Activated gamma-delta T cell (primary cell): Measurements from ENCODE around the gene TMA7.
"Not testable (repeated sequence)": the region's sequence is repeated elsewhere in the genome, so short reads cannot be mapped to it uniquely, and the experiment has no call there.

ENCODE experiments used
- DNase-seq: peaks from one replicate; lab custom pipeline; 2025; lab: John Stamatoyannopoulos, UW

TMA7 gene

GRCh38 chr3:48468329-48468731 lies 28.3 kb downstream of the TMA7 start:
- DNase-seq, result no peak

GRCh38 chr3:48469046-48469915 lies 29.2 kb downstream of the TMA7 start:
- DNase-seq, result no peak

DNA sequence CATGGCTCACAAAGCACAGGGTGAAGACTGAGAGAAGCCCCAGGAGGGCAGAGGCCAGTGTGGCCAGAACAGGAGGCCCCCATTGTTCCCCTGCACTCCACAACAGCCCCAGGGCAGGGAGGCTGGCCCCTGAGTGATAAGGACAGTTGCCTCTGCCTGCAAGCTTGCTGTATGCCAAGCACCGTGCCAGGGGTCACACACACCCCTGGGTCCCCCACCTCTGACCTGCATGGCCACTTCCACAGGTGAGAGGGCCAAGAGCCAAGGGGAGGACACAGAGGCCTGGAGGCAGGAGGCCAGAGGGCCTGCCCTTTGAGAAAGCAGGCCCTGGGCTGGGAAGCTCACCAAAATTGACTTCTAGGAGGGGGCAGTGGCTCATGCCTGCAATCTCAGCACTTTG lies 30.2 kb downstream of the TMA7 start:
- DNase-seq, result no peak

GRCh38 chr3:48472673-48472922 lies 32.5 kb downstream of the TMA7 start:
- DNase-seq, result no peak

GRCh38 chr3:48472923-48473616 lies 33.0 kb downstream of the TMA7 start:
- peak; percentile 77 for DNase-seq

DNA sequence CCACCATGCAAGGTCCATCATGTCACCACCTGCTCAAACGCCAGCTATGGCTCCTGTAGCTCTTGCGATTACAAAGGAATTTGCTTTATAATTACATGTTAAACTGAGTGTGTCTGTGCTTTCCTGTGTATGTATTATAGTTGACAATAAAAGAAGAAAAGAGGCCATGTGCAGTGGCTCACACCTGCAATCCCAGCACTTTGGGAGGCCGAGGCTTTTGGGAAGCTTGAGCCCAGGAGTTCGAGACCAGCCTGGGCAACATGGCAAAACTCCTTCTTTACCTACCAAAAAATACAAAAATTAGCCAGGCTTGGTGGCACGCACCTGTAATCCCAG lies 33.5 kb downstream of the TMA7 start:
- no peak for DNase-seq

GRCh38 chr3:48474031-48474430 lies 34.0 kb downstream of the TMA7 start:
- not testable (repeated sequence) for DNase-seq

DNA sequence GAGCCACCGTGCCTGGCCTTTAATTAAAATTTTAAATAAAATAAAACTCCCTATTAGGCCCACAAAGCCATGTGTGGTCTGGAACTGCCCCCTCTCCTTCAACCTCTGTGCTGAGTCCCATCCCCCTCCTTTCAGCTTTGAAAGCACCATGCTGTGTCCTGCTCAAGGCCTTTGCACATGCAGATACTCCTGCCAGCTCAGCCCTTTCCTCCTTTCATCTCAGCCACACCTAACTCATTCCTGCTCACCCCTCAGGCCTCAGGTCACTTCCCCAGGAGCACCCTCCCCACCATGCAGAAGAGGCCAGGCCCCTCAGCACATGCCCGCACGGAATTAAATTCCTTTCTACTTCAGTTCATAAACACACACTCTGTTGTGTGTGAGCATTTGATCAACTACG lies 34.6 kb downstream of the TMA7 start:
- DNase-seq, result no peak

DNA sequence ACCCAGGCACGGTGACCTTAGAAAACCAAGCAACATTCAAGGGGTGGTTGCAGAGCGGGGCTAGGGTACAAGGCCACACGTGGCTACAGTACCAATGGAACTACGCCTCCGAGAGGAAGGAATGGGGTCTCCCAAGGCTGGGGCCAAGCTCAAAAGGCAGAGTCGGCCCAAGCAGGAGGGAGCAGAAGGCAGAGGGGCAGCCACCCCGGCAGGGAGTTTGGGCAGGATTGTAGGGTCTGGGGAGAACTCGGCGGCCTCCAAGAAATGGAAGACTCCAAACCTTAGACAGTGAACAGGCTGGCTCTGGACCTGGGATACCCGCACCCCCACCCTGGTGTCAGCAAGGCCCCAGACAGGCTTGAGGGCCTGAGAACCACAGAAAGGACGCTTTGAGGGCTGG lies 35.1 kb downstream of the TMA7 start:
- DNase-seq, result no peak

- no peak for DNase-seq
Observed at GRCh38 chr3:48476426-48477053, 36.5 kb downstream of the TMA7 start.

DNA sequence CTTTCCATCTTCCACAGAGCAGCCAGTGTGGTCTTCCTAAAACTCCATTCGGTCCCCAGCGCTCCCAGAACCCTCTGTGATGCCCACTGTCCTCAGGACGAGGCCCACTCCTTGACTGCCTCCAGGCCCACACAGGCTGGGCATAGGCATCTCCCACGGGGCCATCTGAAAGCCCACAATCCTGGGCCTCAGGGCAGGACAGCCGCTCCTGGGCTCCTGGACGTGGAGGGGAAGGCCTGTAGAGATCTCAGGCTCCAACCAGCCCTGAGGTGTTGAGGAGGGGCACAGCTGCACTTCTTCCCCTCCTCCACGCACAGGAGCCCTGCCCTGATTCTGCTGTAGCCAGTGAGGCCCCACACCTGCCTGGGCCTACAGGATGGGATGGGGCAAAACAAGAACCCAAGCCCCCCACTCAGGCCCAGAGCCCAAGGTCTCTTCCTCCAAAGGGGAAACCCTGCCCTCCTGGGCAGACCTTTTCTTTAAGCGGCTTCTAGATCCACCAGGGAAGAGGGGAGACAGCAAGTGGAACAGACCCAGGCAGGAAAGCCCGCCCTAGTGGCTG lies 38.0 kb downstream of the TMA7 start:
- DNase-seq, result no peak

DNA sequence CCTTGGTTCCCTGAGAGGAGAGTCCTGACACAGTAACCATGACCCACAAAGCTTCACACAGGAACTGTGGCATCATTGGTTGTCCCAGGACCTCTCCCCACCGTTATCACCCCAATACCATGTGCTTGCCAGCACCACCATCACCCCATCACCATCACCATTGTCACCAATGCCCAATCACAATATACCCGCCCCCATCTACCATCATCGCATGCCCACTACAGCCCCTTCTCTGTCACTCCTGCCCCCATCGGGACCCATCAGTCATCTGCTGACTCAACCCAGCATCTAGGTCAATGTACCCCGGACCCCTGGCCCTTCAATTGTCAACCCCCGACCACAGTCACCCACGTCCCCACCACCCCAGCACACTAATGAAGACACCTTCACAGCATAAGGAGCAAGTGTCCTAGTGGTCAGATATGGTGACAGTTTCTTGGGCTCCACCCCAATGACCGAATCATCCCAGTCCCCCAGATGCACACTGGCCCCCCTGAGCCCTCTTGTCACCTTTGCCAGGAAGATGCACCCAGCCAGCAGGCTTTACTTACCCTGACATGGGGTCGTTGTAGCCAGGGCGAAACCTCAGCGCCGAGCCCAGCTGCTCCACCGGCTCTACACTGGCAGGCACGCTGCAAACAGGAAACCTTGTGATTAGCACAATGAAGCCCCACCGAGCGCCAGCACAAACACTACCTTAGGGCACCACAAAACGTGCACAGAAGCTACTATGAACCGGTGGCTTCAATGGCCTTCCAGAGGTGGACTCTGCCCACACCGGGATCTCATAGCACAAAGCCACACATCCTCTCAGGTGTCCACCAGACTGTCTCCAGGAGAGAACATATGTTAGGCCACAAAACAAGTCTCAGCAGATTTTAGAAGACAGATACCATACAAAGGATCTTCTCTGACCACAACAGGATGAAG lies 38.8 kb downstream of the TMA7 start:
- DNase-seq, result peak; percentile 33

DNA sequence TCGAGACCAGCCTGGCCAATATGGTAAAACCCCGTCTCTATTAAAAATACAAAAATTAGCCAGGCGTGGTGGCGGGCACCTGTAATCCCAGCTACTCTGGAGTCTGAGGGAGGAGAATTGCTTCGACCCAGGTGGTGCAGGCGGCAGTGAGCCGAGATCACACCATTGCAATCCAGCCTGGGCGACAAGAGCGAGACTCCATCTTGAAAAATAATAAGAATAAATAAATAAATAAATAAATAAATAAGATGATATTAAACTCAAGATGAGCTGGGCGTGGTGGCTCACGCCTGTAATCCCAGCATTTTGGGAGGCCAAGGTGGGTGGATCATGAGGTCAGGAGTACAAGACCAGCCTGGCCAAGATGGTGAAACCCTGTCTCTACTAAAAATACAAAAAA lies 40.8 kb downstream of the TMA7 start:
- not testable (repeated sequence) for DNase-seq

GRCh38 chr3:48482822-48483221 lies 42.8 kb downstream of the TMA7 start:
- not testable (repeated sequence) for DNase-seq

GRCh38 chr3:48486952-48487351 lies 46.9 kb downstream of the TMA7 start:
- DNase-seq, result no peak

DNA sequence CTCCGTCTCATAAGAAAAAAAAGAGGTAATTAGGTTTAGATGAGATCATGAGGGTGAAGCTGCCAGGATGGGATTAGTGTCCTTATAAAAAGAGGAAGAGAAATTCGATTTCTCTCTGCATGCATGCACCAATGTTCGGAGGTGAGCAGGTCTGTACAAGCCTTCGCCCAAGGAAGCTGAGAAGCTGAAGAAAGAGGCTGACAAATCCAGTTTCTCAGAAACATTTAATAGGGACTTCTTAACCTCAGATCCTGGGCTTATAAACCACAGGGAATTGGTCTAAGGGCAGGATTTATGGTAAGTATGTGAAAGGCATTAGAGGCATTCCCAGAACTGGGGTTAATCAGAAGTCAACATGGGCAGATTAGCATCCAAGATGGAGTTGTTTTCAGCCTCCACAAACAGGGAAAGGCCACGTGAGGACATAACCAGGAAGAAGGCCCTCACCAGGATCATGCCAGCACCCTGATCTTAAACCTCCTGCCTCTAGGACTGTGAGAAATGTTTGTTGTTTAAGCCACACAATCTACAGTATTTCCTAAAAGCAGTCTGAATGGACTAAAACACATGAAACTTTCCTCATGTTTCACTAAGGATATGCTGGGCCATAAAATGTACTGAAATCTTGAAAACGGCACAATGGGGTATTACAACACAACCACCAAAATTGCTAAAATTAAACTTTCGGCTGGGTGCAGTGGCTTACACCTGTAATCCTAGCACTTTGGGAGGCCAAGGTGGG lies 52.6 kb downstream of the TMA7 start:
- no peak for DNase-seq

DNA sequence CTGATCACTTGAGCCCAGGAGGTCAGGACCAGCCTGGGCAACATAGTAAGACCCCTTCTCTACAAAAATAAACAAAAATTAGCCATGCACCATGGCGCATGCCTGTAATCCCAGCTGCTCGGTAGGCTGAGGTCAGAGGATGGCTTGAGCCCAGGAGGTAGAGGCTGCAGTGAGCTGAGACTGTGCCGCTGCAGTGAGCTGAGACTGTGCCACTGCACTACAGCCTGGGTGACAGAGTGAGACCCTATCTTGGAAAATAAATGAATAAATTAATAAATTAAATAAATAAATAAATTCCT lies 53.1 kb downstream of the TMA7 start:
- no peak for DNase-seq
